ENCODE results near the gene GIT1.

GIT1 gene

GRCh38 chr17:29593591-29594518 lies 4.4 kb upstream of the GIT1 start:
- peak; percentile 12 for DNase-seq (ENCODE audit: low spot score)

- peak; percentile 75 for DNase-seq (ENCODE audit: low spot score)
Observed at GRCh38 chr17:29592850-29593551, 3.6 kb upstream of the GIT1 start, which contains the start of gene ANKRD13B. ANKRD13B (plus strand) TSS chr17:29593132; CDS start chr17:29593622, 490 bp downstream.

GRCh38 chr17:29591737-29592608 lies 2.5 kb upstream of the GIT1 start:
- DNase-seq (ENCODE audit: low spot score) = peak; percentile 91

GRCh38 chr17:29591146-29591736 lies 1.8 kb upstream of the GIT1 start:
- peak; percentile 53 for DNase-seq (ENCODE audit: low spot score)

GRCh38 chr17:29590411-29591145 lies 1.1 kb upstream of the GIT1 start:
- DNase-seq (ENCODE audit: low spot score) = no peak

GRCh38 chr17:29588562-29589411 lies 661 bp downstream of the GIT1 start:
- no peak for DNase-seq (ENCODE audit: low spot score)

GRCh38 chr17:29588017-29588561 lies 1.4 kb downstream of the GIT1 start:
- DNase-seq (ENCODE audit: low spot score) = no peak

GRCh38 chr17:29587591-29587990 lies 1.9 kb downstream of the GIT1 start:
- DNase-seq (ENCODE audit: low spot score) = no peak

GRCh38 chr17:29586676-29587469 lies 2.6 kb downstream of the GIT1 start:
- DNase-seq (ENCODE audit: low spot score) = no peak

- DNase-seq (ENCODE audit: low spot score) = no peak
Observed at GRCh38 chr17:29585080-29585751, 4.2 kb downstream of the GIT1 start.

- DNase-seq (ENCODE audit: low spot score) = peak; percentile 87
Observed at GRCh38 chr17:29584452-29585079, 4.9 kb downstream of the GIT1 start.

- peak; percentile 27 for DNase-seq (ENCODE audit: low spot score)
Observed at GRCh38 chr17:29583324-29584248, 5.9 kb downstream of the GIT1 start.

- peak; percentile 92 for DNase-seq (ENCODE audit: low spot score)
Observed at GRCh38 chr17:29582772-29583171, 6.7 kb downstream of the GIT1 start.

- no peak for DNase-seq (ENCODE audit: low spot score)
Observed at GRCh38 chr17:29582254-29582765, 7.1 kb downstream of the GIT1 start.

- peak; percentile 8 for DNase-seq (ENCODE audit: low spot score)
Observed at GRCh38 chr17:29581583-29582253, 7.7 kb downstream of the GIT1 start.
